K562 (cell line): ENCODE results near the gene FAM50B. TPM values are rescaled to one million over a fixed set of nuclear protein-coding genes. Genes with fewer than 3 reads are reported as not detected.

ENCODE experiments used
- ATAC-seq: fragments of 200-7000 bp; cut with Tn5 transposase; 3 replicates; pipeline ENCODE4 v1.9.1; 2020; ENCODE audit warnings: moderate library complexity
- BruUV-seq: library from RNA; stranded (reverse); fragments of 400-500 nt; replicated peaks from 2 replicates; lab custom pipeline; 2021; lab: Mats Ljungman, UMichigan
- CTCF ChIA-PET: fragments of 300-600 bp; formaldehyde crosslinking; extraction: SDS; loops from one replicate; lab custom pipeline; 2021; ENCODE audit warnings: low intra/inter-chr PET ratio; lab: Yijun Ruan, JAX
- POLR2A ChIA-PET: fragments of 300-600, 350-650 bp; sonication (Branson Sonifier 250); formaldehyde crosslinking; extraction: SDS; loops from one replicate; lab custom pipeline; 2021; ENCODE audit warnings: antibody characterized with exemption, inconsistent platforms; lab: Yijun Ruan, JAX
- DNase-seq, 4 experiments: peaks; one replicate each; pipeline versions ENCODE4 v3.0.0 to v3.0.0-alpha.2; 2011 to 2018; ENCODE audit warnings: low spot score in 3 of 4, mixed read lengths in 3 of 4; ENCODE audit errors: extremely low read depth in 1 of 4
- FAIRE-seq: peaks from 2 replicates; lab custom pipeline; 2011; peaks lifted over from hg19 to GRCh38; lab: Jason Lieb, UNC
- H2AFZ ChIP-seq: 2 replicates; pipeline ENCODE4 v1.6.0; 2011; ENCODE audit warnings: low read depth, low read length, control low read depth, inconsistent platforms
- H3K27ac ChIP-seq: fragments of 200-600 bp; 3 replicates; pipeline ENCODE4 v1.8.0; 2011; ENCODE audit warnings: low read depth, mild to moderate bottlenecking, control low read depth, inconsistent platforms, low read length, moderate library complexity, mixed read lengths; ENCODE audit errors: extremely low read depth
- H3K27me3 ChIP-seq, 2 experiments: fragments of 300-600 bp in 1 of 2; 2 replicates in 1 of 2; 3 replicates in 1 of 2; pipeline versions ENCODE4 v1.6.0 to v1.8.0; 2011; ENCODE audit warnings: inconsistent platforms in 2 of 2, low read length in 2 of 2, mild to moderate bottlenecking in 1 of 2, mixed read lengths in 1 of 2, moderate library complexity in 1 of 2; ENCODE audit not compliant: control insufficient read depth in 2 of 2, insufficient read depth in 2 of 2
- H3K36me3 ChIP-seq: fragments of 300-600 bp; 3 replicates; pipeline ENCODE4 v1.8.0; 2011; ENCODE audit warnings: mild to moderate bottlenecking, low read length, inconsistent platforms; ENCODE audit not compliant: control insufficient read depth, insufficient read depth
- H3K4me1 ChIP-seq, 2 experiments: fragments of 200-600 bp in 1 of 2; replicated peaks in 1 of 2; 2 replicates in 1 of 2; 3 replicates in 1 of 2; pipeline versions ENCODE4 v1.5.1 to v1.8.0; 2011; ENCODE audit warnings: inconsistent platforms in 2 of 2, low read length in 2 of 2, mild to moderate bottlenecking in 1 of 2, mixed read lengths in 1 of 2, moderate library complexity in 1 of 2; ENCODE audit not compliant: control insufficient read depth in 2 of 2, insufficient read depth in 2 of 2
- H3K4me2 ChIP-seq: 2 replicates; pipeline ENCODE4 v1.6.1; 2011; ENCODE audit warnings: low read length, control low read depth, inconsistent platforms, mixed read lengths; ENCODE audit not compliant: insufficient read depth
- H3K4me3 ChIP-seq: fragments of 200-600 bp; sonication (generic), shearing (Covaris generic); 2 replicates; pipeline ENCODE4 v1.5.1; 2016; ENCODE audit warnings: control low read depth, inconsistent platforms
- H3K79me2 ChIP-seq: fragments of 200-600 bp; 3 replicates; pipeline ENCODE4 v1.8.0; 2011; ENCODE audit warnings: low read length, inconsistent platforms; ENCODE audit not compliant: control insufficient read depth, insufficient read depth
- H3K9ac ChIP-seq, 2 experiments: 2 replicates each; pipeline versions ENCODE4 v1.6.0 to v1.6.1; 2011; ENCODE audit warnings: low read depth in 2 of 2, low read length in 2 of 2, control low read depth in 1 of 2, inconsistent platforms in 1 of 2, mild to moderate bottlenecking in 1 of 2, mixed read lengths in 1 of 2; ENCODE audit not compliant: insufficient read depth in 1 of 2
- H3K9me1 ChIP-seq: one replicate; pipeline ENCODE4 v1.6.0; 2011; ENCODE audit warnings: inconsistent platforms, mild to moderate bottlenecking, low read length, moderate library complexity; ENCODE audit not compliant: control insufficient read depth, insufficient read depth
- H3K9me3 ChIP-seq: replicated peaks from 2 replicates; pipeline ENCODE4 v1.5.1; 2011; ENCODE audit warnings: low read depth, low read length, inconsistent platforms; ENCODE audit not compliant: control insufficient read depth, insufficient read depth
- H4K20me1 ChIP-seq: replicated peaks from 2 replicates; pipeline ENCODE4 v1.6.1; 2011; ENCODE audit warnings: low read length, inconsistent platforms, mixed read lengths; ENCODE audit not compliant: control insufficient read depth, insufficient read depth
- CBFA2T3 ChIP-seq: fragments of 450-650 bp; IDR thresholded peaks from 2 replicates; pipeline ENCODE4 v1.6.1; 2017
- DMBX1 ChIP-seq: fragments of 250-450 bp; sonication (Bioruptor Pico); IDR thresholded peaks from 2 replicates; pipeline ENCODE4 v1.8.0; 2022; ENCODE audit warnings: inconsistent platforms, mild to moderate bottlenecking, moderate library complexity, borderline replicate concordance
- ELF2 ChIP-seq: fragments of 250-450 bp; sonication (Bioruptor Pico); IDR thresholded peaks from 2 replicates; pipeline ENCODE4 v1.5.0; 2021; ENCODE audit warnings: mild to moderate bottlenecking
- ETS2 ChIP-seq: IDR thresholded peaks from 2 replicates; pipeline ENCODE4 v1.6.1; 2016; ENCODE audit warnings: borderline replicate concordance, missing genetic modification characterization, mild to moderate bottlenecking, moderate library complexity, missing compliant biosample characterization; ENCODE audit not compliant: poor library complexity, severe bottlenecking
- FOXJ3 ChIP-seq: sonication (generic); formaldehyde crosslinking; IDR thresholded peaks from 2 replicates; pipeline ENCODE4 v1.4.0; 2020; ENCODE audit warnings: mild to moderate bottlenecking, missing genetic modification reagents
- HNRNPLL ChIP-seq: fragments of 200-400 bp; formaldehyde crosslinking; IDR thresholded peaks from 2 replicates; pipeline ENCODE4 v1.6.1; 2017; ENCODE audit warnings: low read length, low read depth, mild to moderate bottlenecking; ENCODE audit not compliant: poor library complexity, severe bottlenecking
- MAFG ChIP-seq: fragments of 450-650 bp; conservative IDR thresholded peaks from 2 replicates; pipeline ENCODE4 v1.6.1; 2016; ENCODE audit warnings: missing genetic modification characterization, missing compliant biosample characterization
- MBD1 ChIP-seq: fragments of 250-450 bp; sonication (Bioruptor Pico); IDR thresholded peaks from 2 replicates; pipeline ENCODE4 v1.8.0; 2022; ENCODE audit warnings: inconsistent platforms
- RCOR1 ChIP-seq, 2 experiments: IDR thresholded peaks; 2 replicates each; pipeline ENCODE4 v1.6.1; 2012; ENCODE audit warnings: low read depth in 2 of 2, low read length in 2 of 2, borderline replicate concordance in 1 of 2, improper control_type of control experiment in 1 of 2
- XRCC5 ChIP-seq: fragments of 200-400 bp; formaldehyde crosslinking; IDR thresholded peaks from 2 replicates; pipeline ENCODE4 v1.6.1; 2017; ENCODE audit warnings: low read depth, mild to moderate bottlenecking, low read length
- ZBTB33 ChIP-seq: sonication (generic); formaldehyde crosslinking; IDR thresholded peaks from 2 replicates; pipeline ENCODE4 v1.8.1; 2023; ENCODE audit warnings: mild to moderate bottlenecking, missing genetic modification reagents
- WGBS: fragments of 100-300 bp; shearing (Covaris generic); methylation state at CpG from one replicate; pipeline ENCODE4 v1.1.6; 2016; ENCODE audit warnings: low coverage, mixed read lengths; ENCODE audit not compliant: insufficient coverage; ENCODE audit errors: missing lambda C conversion rate; 5-methylcytosine and 5-hydroxymethylcytosine counted together
- in situ Hi-C: fragments of 300-500 bp; cut with MboI; formaldehyde crosslinking; loops from 4 replicates; pipeline ENCODE4 v1.15.0; 2018; ENCODE audit warnings: inconsistent platforms, mixed read lengths
- intact Hi-C: fragments of 100-400 bp; cut with micrococcal nuclease; formaldehyde crosslinking; loops from 2 replicates; pipeline ENCODE4 v1.14.2; 2022
- polyA plus RNA-seq, 8 experiments: library from polyadenylated mRNA; depleted of rRNA in 4 of 8; stranded (reverse) in 5 of 8; unstranded in 3 of 8; fragments of >200 nt; fragmentation: Nextera tagmentation in 2 of 8; fragmentation: Illumina TruSeq in 1 of 8; extraction: Ambion mirVana in 2 of 8; extraction: Trizol in 1 of 8; gene quantifications; 2 replicates each; pipeline versions ENCODE4 v1.2.1 to v1.2.3, GENCODE V29; 2011 to 2014; ENCODE audit warnings: inconsistent platforms in 1 of 8, missing spikeins in 1 of 8
- total RNA-seq, 7 experiments: library from RNA; depleted of rRNA in 6 of 7; stranded (reverse); fragments of >200 nt in 6 of 7; fragmentation: Illumina TruSeq in 2 of 7; extraction: Trizol in 2 of 7; gene quantifications; 2 replicates each; pipeline versions ENCODE4 v1.2.1 to v1.2.3, GENCODE V29; 2011 to 2021; ENCODE audit warnings: low replicate concordance in 1 of 7

FAM50B gene
- total and polyA plus RNA-seq, 9 of the 15 experiments (the other 6 are each of a cell fraction or from before 2014, with no cell fraction given) = 0.09 to 0.16 (median 0.13) TPM; not detected in 6

DNA sequence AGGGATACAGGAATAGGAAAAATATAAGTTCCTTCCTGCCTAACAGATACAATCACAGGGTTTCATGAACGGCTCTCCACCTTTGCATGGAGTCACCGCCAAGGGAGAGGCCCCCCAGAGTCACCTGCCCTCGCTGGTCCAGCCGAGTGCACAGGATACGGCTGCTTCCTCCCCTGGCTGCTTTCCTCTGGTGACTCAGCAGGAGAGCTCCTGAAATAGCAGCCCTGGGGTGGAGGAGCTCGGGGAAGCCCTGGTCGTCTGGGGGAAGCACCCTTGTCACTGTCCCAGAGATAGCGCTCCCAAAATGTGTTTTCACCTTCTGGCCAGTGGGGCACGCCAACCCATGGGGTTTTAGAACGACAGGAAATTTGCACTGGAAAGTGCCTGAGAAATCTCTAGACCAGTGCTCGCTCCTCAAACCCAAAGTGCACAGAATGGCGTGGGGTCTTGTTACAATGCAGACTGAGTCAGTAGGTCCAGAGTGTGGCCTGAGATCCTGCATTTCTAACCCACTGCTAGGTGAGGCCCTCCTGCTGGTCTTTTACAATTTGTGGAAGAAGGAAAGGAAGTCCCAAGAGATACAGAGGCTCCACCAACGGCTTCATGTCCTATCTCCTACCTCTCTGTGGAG is 35.9 kb upstream of the FAM50B start (continued):
- TF ChIP-seq RCOR1 (IDR thresholded peaks at IDR 0.05; ENCODE audit: borderline replicate concordance in 1 of 2, low read depth in 2 of 2, low read length in 2 of 2) = peak in 1 of 2 experiments; percentile 24; a peak in 1 of 4 replicates
- no peak for TF ChIP-seq FOXJ3 (CRISPR knock-in tag)
- no peak for TF ChIP-seq DMBX1 (CRISPR knock-in tag)
- no peak for TF ChIP-seq HNRNPLL
- TF ChIP-seq ELF2 = no peak
- TF ChIP-seq ETS2 = no peak
- TF ChIP-seq MAFG (tag) = peak; percentile 59
- no peak for TF ChIP-seq MBD1
- no peak for TF ChIP-seq XRCC5

DNA sequence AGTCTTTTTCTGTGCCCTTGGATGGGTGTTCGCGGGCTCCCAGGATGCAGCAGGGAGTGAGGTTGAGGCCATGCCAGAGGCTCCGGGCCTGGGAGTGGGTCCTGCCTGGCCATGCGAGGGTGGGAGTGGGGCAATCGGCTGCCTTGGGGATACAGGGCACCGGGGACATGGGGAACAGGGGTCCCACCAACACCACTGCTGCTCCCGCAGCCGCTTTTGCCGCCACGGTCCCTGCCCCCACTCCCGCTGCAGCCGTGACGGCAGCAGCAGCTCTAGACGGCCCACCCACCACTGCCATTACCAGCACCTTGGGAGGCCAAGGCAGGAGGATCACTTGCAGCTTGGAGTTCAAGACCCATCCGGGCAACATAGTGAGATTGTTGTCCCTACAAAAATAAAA is 35.3 kb upstream of the FAM50B start:
- Histone ChIP-seq H3K36me3 (no peaks in the 10 kb centered on the region), H3K27ac (no peak overlapping the region), H3K9me3 (no peaks in the 10 kb centered on the region), H3K9me1 (no peaks in the 10 kb centered on the region), H3K9ac (no peak overlapping the region), H3K27me3 (peaks cover 19 to 58% of the 10 kb centered on the region in 2 experiments), H3K4me2 (no peak overlapping the region), H2AFZ (no peak overlapping the region), H3K4me3 (no peak overlapping the region), H4K20me1 (no peaks in the 10 kb centered on the region; the same call in 1 of the 2 replicates), H3K79me2 (no peaks in the 10 kb centered on the region), H3K4me1 (peaks cover 4 to 10% of the 10 kb centered on the region in 2 experiments; a peak in 2 of 5 replicates)
- in situ Hi-C loops (no loop called here), intact Hi-C loops (no loop called here)
- TF ChIP-seq CBFA2T3 = no peak
- 0 out of 2 replicates have a peak, but pooled peaks have one; percentile 16 for TF ChIP-seq ZBTB33
- ATAC-seq (no peak), FAIRE-seq (no peak), DNase-seq (no peak)
- POLR2A ChIA-PET = no interaction called here
- BruUV-seq = no TSS peak
- WGBS = 51% methylated on average over 15 of the region's 15 CpGs
- CTCF ChIA-PET = no interaction called here
